ENCODE measurements around the gene MLN.

The MLN gene

GRCh38 chr6:33807606-33808005 lies 3.8 kb upstream of the MLN start:
- no peak for DNase-seq (ENCODE audit: low read depth)
- no peak overlapping the region for H3K4me3 ChIP-seq (ENCODE audit: control insufficient read depth, low read depth, low read length)
- TF ChIP-seq, protein P1, sequence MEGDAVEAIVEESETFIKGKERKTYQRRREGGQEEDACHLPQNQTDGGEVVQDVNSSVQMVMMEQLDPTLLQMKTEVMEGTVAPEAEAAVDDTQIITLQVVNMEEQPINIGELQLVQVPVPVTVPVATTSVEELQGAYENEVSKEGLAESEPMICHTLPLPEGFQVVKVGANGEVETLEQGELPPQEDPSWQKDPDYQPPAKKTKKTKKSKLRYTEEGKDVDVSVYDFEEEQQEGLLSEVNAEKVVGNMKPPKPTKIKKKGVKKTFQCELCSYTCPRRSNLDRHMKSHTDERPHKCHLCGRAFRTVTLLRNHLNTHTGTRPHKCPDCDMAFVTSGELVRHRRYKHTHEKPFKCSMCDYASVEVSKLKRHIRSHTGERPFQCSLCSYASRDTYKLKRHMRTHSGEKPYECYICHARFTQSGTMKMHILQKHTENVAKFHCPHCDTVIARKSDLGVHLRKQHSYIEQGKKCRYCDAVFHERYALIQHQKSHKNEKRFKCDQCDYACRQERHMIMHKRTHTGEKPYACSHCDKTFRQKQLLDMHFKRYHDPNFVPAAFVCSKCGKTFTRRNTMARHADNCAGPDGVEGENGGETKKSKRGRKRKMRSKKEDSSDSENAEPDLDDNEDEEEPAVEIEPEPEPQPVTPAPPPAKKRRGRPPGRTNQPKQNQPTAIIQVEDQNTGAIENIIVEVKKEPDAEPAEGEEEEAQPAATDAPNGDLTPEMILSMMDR (conservative IDR thresholded peaks at IDR 0.05; ENCODE audit: control insufficient read depth, insufficient read depth, low read depth, low read length) = no peak

DNA sequence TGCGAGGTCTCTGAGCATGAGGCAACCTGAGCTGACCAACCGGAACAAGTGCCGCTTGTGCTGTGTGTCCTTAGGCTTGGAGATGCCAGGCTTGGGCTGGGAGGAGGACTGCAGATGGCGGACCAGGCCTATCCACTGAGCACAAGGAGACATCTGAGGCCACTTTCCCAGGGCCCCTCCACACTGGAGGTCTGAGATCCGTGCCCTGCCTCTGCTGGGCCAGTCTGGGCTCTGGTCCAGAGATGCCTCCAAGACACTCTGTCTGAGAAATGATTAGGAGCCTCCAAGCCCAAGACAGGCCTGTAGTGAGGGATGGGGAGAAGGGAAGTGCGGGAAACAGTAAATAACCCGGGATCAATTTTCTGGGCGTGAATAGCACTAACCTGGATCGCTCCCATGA lies 3.0 kb upstream of the MLN start:
- DNase-seq (ENCODE audit: low read depth) = no peak
- H3K4me3 ChIP-seq (ENCODE audit: control insufficient read depth, low read depth, low read length) = no peak overlapping the region
- TF ChIP-seq, protein P1 (conservative IDR thresholded peaks at IDR 0.05; ENCODE audit: control insufficient read depth, insufficient read depth, low read depth, low read length) = no peak

DNA sequence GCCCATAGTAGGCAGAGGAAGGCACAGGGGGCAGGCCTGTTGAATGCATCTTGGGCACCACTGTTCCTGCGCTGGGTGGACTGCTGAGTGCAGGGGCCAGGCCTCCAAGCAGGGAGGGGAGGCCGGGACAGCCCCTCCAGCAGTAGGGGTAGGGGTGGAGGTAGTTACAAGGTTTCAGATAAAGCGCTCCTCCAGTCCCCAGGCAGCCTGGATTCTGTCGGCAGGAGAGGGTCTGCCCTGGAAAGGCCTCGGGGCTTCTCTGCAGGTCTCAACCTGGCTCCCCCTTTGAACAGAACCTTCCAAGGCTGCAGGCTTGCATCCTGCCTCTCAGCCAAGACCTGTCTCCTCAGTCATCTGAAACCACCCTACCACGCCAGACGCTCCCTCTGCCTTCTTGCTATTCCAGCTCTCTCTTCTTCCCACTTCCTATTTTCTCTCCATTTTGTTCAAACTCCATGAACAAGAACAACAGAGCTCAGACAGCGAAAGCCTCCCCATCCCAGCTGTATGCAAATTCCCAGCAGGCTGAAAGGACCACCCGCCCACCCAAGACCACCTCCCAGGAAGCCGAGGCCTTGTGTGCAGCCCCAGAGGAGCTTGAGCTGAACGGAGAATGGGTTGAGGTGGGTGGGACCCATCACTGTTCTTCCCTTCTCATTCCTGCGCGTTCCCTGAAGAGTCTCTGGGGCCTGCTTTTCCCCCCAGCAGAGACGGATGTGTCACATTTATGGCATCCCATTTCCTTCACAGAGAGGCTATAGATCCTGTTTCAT lies 1.4 kb downstream of the MLN start:
- TF ChIP-seq, protein P1 (conservative IDR thresholded peaks at IDR 0.05; ENCODE audit: control insufficient read depth, insufficient read depth, low read depth, low read length) = no peak
- H3K4me3 ChIP-seq (ENCODE audit: control insufficient read depth, low read depth, low read length) = no peak overlapping the region
- no peak for DNase-seq (ENCODE audit: low read depth)

GRCh38 chr6:33801611-33802010 lies 2.2 kb downstream of the MLN start:
- TF ChIP-seq, protein P1 (conservative IDR thresholded peaks at IDR 0.05; ENCODE audit: control insufficient read depth, insufficient read depth, low read depth, low read length) = no peak
- no peak for DNase-seq (ENCODE audit: low read depth)

GRCh38 chr6:33800248-33800969 lies 3.4 kb downstream of the MLN start:
- H3K4me3 ChIP-seq (ENCODE audit: control insufficient read depth, low read depth, low read length) = no peak overlapping the region
- DNase-seq (ENCODE audit: low read depth) = no peak
- TF ChIP-seq, protein P1 (conservative IDR thresholded peaks at IDR 0.05; ENCODE audit: control insufficient read depth, insufficient read depth, low read depth, low read length) = no peak

More at GRCh38 chr6:33801611-33802010, 2.2 kb downstream of the MLN start:
- H3K4me3 ChIP-seq (ENCODE audit: control insufficient read depth, low read depth, low read length) = no peak overlapping the region

GRCh38 chr6:33799454-33800113 lies 4.2 kb downstream of the MLN start:
- H3K4me3 ChIP-seq (ENCODE audit: control insufficient read depth, low read depth, low read length) = no peak overlapping the region
- DNase-seq (ENCODE audit: low read depth) = peak; percentile 38
- TF ChIP-seq, protein P1 (conservative IDR thresholded peaks at IDR 0.05; ENCODE audit: control insufficient read depth, insufficient read depth, low read depth, low read length) = no peak
